DOHH2 (cell line): ENCODE measurements around the gene PTPRN2.
"Not testable (repeated sequence)": the region's sequence is repeated elsewhere in the genome, so short reads cannot be mapped to it uniquely, and the experiment has no call there.

Experiments used
- H3F3A ChIP-seq: fragments of 200-600 bp; sonication (generic), shearing (Covaris generic); 2 replicates; pipeline ENCODE4 v1.6.0; 2016; ENCODE audit warnings: antibody characterized with exemption, mild to moderate bottlenecking; ENCODE audit not compliant: control insufficient read depth, insufficient read depth
- H3K27ac ChIP-seq: fragments of 200-600 bp; sonication (generic); 2 replicates; pipeline ENCODE4 v1.5.1; 2014; ENCODE audit warnings: low read depth, mild to moderate bottlenecking, low read length, moderate library complexity
- H3K27me3 ChIP-seq: fragments of 200-600 bp; sonication (generic); 2 replicates; pipeline ENCODE4 v1.6.1; 2014; ENCODE audit warnings: mild to moderate bottlenecking, low read length, mixed read lengths; ENCODE audit not compliant: control insufficient read depth
- H3K36me3 ChIP-seq: fragments of 200-600 bp; sonication (generic); 2 replicates; pipeline ENCODE4 v1.6.1; 2014; ENCODE audit warnings: mild to moderate bottlenecking, low read length, moderate library complexity, mixed read lengths; ENCODE audit not compliant: control insufficient read depth
- H3K4me1 ChIP-seq: fragments of 200-600 bp; sonication (generic); 2 replicates; pipeline ENCODE4 v1.6.1; 2014; ENCODE audit warnings: mild to moderate bottlenecking, low read length, mixed read lengths; ENCODE audit not compliant: control insufficient read depth
- H3K4me2 ChIP-seq: fragments of 200-600 bp; sonication (generic); 2 replicates; pipeline ENCODE4 v1.6.0; 2014; ENCODE audit warnings: mild to moderate bottlenecking, low read length, moderate library complexity
- H3K4me3 ChIP-seq: fragments of 200-600 bp; sonication (generic); 2 replicates; pipeline ENCODE4 v1.5.1; 2014; ENCODE audit warnings: mild to moderate bottlenecking, low read length, mixed read lengths
- H3K79me2 ChIP-seq: fragments of 200-600 bp; sonication (generic); 2 replicates; pipeline ENCODE4 v1.6.1; 2014; ENCODE audit warnings: mild to moderate bottlenecking, low read length, mixed read lengths; ENCODE audit not compliant: control insufficient read depth
- H3K9me2 ChIP-seq: fragments of 200-600 bp; sonication (generic); replicated peaks from 2 replicates; pipeline ENCODE4 v1.6.1; 2014; ENCODE audit warnings: mild to moderate bottlenecking, low read length, mixed read lengths; ENCODE audit not compliant: control insufficient read depth
- H3K9me3 ChIP-seq: fragments of 200-600 bp; sonication (generic); 2 replicates; pipeline ENCODE4 v1.6.1; 2014; ENCODE audit warnings: antibody characterized with exemption, low read length, mixed read lengths; ENCODE audit not compliant: control insufficient read depth, insufficient read depth
- H4K20me1 ChIP-seq: fragments of 200-600 bp; sonication (generic); 2 replicates; pipeline ENCODE4 v1.6.0; 2014; ENCODE audit warnings: low read depth, mild to moderate bottlenecking, antibody characterized with exemption, low read length, moderate library complexity; ENCODE audit not compliant: control insufficient read depth, insufficient read depth
- CTCF ChIP-seq: fragments of 200-600 bp; sonication (generic); IDR thresholded peaks from one replicate; pipeline ENCODE4 v1.5.1; 2014; ENCODE audit warnings: antibody characterized with exemption, mild to moderate bottlenecking, low read depth, low read length; ENCODE audit not compliant: poor library complexity, severe bottlenecking
- EZH2phosphoT487 ChIP-seq: fragments of 200-600 bp; sonication (generic); IDR thresholded peaks from 2 replicates; pipeline ENCODE4 v1.6.1; 2017; ENCODE audit warnings: borderline replicate concordance, mild to moderate bottlenecking, antibody characterized with exemption, low read length, moderate library complexity, mixed read lengths

The PTPRN2 gene

GRCh38 chr7:158296798-158297104, 290.9 kb downstream of the PTPRN2 start:
- Histone ChIP-seq H3K27me3 (no peaks in the 10 kb centered on the region), H3F3A (no peaks in the 10 kb centered on the region), H3K4me2 (no peak overlapping the region)

GRCh38 chr7:158295966-158296797, 291.4 kb downstream of the PTPRN2 start:
- Histone ChIP-seq H3K36me3 (no peaks in the 10 kb centered on the region), H3K79me2 (no peaks in the 10 kb centered on the region), H3K9me3 (no peaks in the 10 kb centered on the region; the same call in 1 of the 2 replicates), H3K27me3 (no peaks in the 10 kb centered on the region), H3K27ac (no peak overlapping the region), H4K20me1 (no peaks in the 10 kb centered on the region), H3K4me2 (no peak overlapping the region), H3K9me2 (no peaks in the 10 kb centered on the region), H3K4me3 (no peak overlapping the region), H3K4me1 (no peaks in the 10 kb centered on the region), H3F3A (no peaks in the 10 kb centered on the region)
- TF ChIP-seq EZH2phosphoT487: no peak
- TF ChIP-seq CTCF: no peak

More at GRCh38 chr7:158296798-158297104, 290.9 kb downstream of the PTPRN2 start:
- no peak for TF ChIP-seq EZH2phosphoT487
- Histone ChIP-seq H3K36me3 (no peaks in the 10 kb centered on the region), H4K20me1 (no peaks in the 10 kb centered on the region), H3K27ac (no peak overlapping the region), H3K79me2 (no peaks in the 10 kb centered on the region), H3K4me1 (no peaks in the 10 kb centered on the region), H3K4me3 (no peak overlapping the region), H3K9me2 (no peaks in the 10 kb centered on the region), H3K9me3 (no peaks in the 10 kb centered on the region; the same call in 1 of the 2 replicates)

- not testable (repeated sequence) for H3K9me3 ChIP-seq, H3K9me2 ChIP-seq, H4K20me1 ChIP-seq, H3K4me2 ChIP-seq, H3K79me2 ChIP-seq, H3F3A ChIP-seq, H3K27ac ChIP-seq, H3K36me3 ChIP-seq, H3K4me3 ChIP-seq, H3K27me3 ChIP-seq, H3K4me1 ChIP-seq
Measured at GRCh38 chr7:158294468-158295215, 293.0 kb downstream of the PTPRN2 start.

GRCh38 chr7:158292948-158293347, 294.7 kb downstream of the PTPRN2 start:
- Histone ChIP-seq H3K27ac (no peak overlapping the region), H3F3A (no peaks in the 10 kb centered on the region), H3K27me3 (no peaks in the 10 kb centered on the region), H3K79me2 (no peaks in the 10 kb centered on the region), H3K4me1 (no peaks in the 10 kb centered on the region), H3K4me2 (no peak overlapping the region), H3K36me3 (no peaks in the 10 kb centered on the region), H3K9me3 (peaks cover 8% of the 10 kb centered on the region; the same call in 1 of the 2 replicates), H3K4me3 (no peak overlapping the region), H3K9me2 (no peaks in the 10 kb centered on the region), H4K20me1 (no peaks in the 10 kb centered on the region)
- TF ChIP-seq EZH2phosphoT487 (no peak), CTCF (no peak)
